Mesothelial cell of epicardium (in vitro differentiated cells): ENCODE measurements around the gene HASPIN. TPM values are rescaled to one million over a fixed set of nuclear protein-coding genes. Genes with fewer than 3 reads are reported as not detected.

Experiments used
- DNase-seq, 2 experiments: peaks; one replicate each; pipeline ENCODE4 v3.0.0; 2021; ENCODE audit warnings: low spot score in 2 of 2; ENCODE audit not compliant: unreplicated experiment in 2 of 2
- H3K27ac Mint-ChIP-seq: 2 replicates; pipeline ENCODE4 v1.8.0; 2021; ENCODE audit warnings: mixed read lengths
- H3K27me3 Mint-ChIP-seq: 2 replicates; pipeline ENCODE4 v1.8.0; 2021; ENCODE audit warnings: low read depth, mixed read lengths
- H3K36me3 Mint-ChIP-seq: 2 replicates; pipeline ENCODE4 v1.8.0; 2021; ENCODE audit warnings: mixed read lengths
- H3K4me1 Mint-ChIP-seq: 2 replicates; pipeline ENCODE4 v1.8.0; 2021; ENCODE audit warnings: mixed read lengths
- H3K4me3 Mint-ChIP-seq: 2 replicates; pipeline ENCODE4 v1.8.0; 2021; ENCODE audit warnings: mild to moderate bottlenecking, moderate library complexity, mixed read lengths
- H3K9me3 Mint-ChIP-seq: 2 replicates; pipeline ENCODE4 v1.8.0; 2021; ENCODE audit warnings: mixed read lengths
- total RNA-seq: library from RNA; stranded (reverse); gene quantifications from 3 replicates; pipeline ENCODE4 v1.2.1, GENCODE V29; 2021
- TF ChIP-seq, protein P1 (sequence below): fragments of 200-600 bp; sonication (generic); IDR thresholded peaks from one replicate; pipeline ENCODE4 v1.5.0; 2021; ENCODE audit warnings: antibody characterized with exemption; ENCODE audit not compliant: unreplicated experiment

The HASPIN gene
- total RNA-seq, 1 donor from 2014 or later = 4.4 TPM

DNA sequence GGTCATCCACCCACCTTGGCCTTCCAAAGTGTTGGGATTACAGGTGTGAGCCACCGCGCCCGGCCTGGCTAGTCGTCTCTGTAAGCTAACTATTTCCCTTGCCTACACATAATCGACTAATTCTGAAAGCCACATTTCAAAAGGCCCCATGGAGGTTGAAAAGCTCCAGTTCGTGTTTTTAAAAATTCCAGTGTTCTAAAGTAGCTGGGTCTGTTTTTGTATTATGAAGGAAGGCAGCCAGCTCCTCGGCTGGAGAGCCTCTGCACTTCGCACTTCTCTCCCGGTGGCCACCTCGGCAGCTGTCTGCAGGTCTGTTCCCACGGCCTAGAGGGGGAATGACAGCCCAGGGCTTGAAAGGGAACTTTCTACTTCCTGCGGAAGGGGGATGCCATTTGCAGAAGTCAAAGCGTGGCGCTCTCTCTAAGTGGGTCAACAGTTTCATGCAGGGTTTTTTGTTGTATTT lies 16.9 kb downstream of the HASPIN start:
- Mint-ChIP-seq H3K27me3 (peaks cover 4% of the 10 kb centered on the region), H3K4me3 (no peak overlapping the region), H3K4me1 (peaks cover 14% of the 10 kb centered on the region), H3K36me3 (no peaks in the 10 kb centered on the region), H3K27ac (no peak overlapping the region), H3K9me3 (no peaks in the 10 kb centered on the region)
- DNase-seq = no peak
- TF ChIP-seq, protein P1, sequence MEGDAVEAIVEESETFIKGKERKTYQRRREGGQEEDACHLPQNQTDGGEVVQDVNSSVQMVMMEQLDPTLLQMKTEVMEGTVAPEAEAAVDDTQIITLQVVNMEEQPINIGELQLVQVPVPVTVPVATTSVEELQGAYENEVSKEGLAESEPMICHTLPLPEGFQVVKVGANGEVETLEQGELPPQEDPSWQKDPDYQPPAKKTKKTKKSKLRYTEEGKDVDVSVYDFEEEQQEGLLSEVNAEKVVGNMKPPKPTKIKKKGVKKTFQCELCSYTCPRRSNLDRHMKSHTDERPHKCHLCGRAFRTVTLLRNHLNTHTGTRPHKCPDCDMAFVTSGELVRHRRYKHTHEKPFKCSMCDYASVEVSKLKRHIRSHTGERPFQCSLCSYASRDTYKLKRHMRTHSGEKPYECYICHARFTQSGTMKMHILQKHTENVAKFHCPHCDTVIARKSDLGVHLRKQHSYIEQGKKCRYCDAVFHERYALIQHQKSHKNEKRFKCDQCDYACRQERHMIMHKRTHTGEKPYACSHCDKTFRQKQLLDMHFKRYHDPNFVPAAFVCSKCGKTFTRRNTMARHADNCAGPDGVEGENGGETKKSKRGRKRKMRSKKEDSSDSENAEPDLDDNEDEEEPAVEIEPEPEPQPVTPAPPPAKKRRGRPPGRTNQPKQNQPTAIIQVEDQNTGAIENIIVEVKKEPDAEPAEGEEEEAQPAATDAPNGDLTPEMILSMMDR = no peak

DNA sequence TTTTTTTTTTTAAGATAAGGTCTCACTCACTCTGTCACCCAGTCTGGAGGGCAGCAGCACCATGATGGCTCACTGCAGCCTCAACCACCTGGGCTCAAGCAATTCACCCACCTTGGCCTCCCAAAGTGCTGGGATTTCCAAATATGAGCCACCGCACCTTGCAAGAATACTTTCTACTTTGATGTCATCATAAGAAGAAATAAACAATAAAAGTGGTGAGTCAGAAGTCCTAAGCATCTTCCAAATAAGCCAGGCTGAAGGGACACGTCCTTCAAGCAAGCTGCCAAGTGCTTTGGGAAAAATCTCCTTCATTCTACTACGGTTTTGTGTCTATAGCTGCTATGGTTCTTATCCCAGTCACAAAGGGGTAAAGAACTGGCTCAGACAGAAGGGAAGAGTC lies 20.3 kb downstream of the HASPIN start:
- Mint-ChIP-seq H3K4me3 (no peak overlapping the region), H3K27me3 (peaks cover 3% of the 10 kb centered on the region), H3K27ac (no peak overlapping the region), H3K36me3 (no peaks in the 10 kb centered on the region), H3K9me3 (no peaks in the 10 kb centered on the region), H3K4me1 (peaks cover 2% of the 10 kb centered on the region)
- TF ChIP-seq, protein P1 = no peak
- no peak for DNase-seq

DNA sequence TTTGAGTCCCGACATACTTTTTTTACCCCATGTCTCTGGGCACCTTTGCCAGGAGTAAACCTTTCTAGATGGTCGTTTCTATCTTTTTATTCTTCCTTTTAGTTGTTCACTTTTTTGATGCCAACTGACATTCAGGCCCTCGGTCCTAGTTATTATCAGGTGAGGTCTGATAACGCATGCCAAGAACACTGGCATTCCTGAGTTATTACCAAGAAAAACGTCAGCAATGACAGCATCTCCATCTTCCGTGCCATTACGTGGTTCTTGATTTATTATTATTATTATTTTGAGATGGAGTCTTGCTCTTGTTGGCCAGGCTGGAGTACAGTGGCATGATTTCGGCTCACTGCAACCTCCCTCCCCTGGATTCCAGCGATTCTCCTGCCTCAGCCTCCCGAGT lies 21.4 kb downstream of the HASPIN start:
- no peaks in the 10 kb centered on the region for H3K9me3 Mint-ChIP-seq
- H3K4me1 Mint-ChIP-seq = no peaks in the 10 kb centered on the region
- no peak for DNase-seq
- no peak overlapping the region for H3K27ac Mint-ChIP-seq
- H3K36me3 Mint-ChIP-seq = no peaks in the 10 kb centered on the region
- peaks cover 3% of the 10 kb centered on the region for H3K27me3 Mint-ChIP-seq
- no peak overlapping the region for H3K4me3 Mint-ChIP-seq
- TF ChIP-seq, protein P1 = no peak

GRCh38 chr17:3747805-3748204 lies 24.1 kb downstream of the HASPIN start:
- TF ChIP-seq, protein P1 = no peak
- no peak overlapping the region for H3K4me3 Mint-ChIP-seq
- H3K27ac Mint-ChIP-seq = no peak overlapping the region
- no peaks in the 10 kb centered on the region for H3K4me1 Mint-ChIP-seq
- no peaks in the 10 kb centered on the region for H3K9me3 Mint-ChIP-seq
- no peak for DNase-seq
- peaks cover 3% of the 10 kb centered on the region for H3K27me3 Mint-ChIP-seq
- no peaks in the 10 kb centered on the region for H3K36me3 Mint-ChIP-seq

DNA sequence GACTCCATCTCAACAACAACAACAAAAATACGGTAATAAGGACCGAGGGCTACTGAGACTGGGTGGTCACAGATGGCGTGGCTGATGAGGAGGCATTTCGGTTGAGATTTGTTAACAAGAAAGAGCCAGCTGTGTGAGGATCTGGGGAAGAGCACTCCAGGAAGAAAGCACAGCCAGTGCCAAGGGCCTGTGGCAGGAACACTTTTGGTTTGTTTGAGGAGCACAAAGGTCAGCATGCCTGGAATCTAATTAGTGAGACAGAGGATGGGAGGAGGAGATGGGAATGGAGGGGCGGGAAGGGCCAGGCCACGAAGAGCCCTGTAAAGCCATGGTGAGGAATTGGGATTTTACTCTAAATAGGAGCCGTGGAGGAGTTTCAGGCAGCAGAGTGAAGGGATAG lies 24.9 kb downstream of the HASPIN start:
- TF ChIP-seq, protein P1 = no peak
- Mint-ChIP-seq H3K27me3 (peaks cover 3% of the 10 kb centered on the region), H3K9me3 (no peaks in the 10 kb centered on the region), H3K4me3 (no peak overlapping the region), H3K4me1 (no peaks in the 10 kb centered on the region), H3K36me3 (no peaks in the 10 kb centered on the region), H3K27ac (no peak overlapping the region)
- DNase-seq = no peak

GRCh38 chr17:3750296-3750695 lies 26.6 kb downstream of the HASPIN start:
- H3K27me3 Mint-ChIP-seq = peaks cover 3% of the 10 kb centered on the region
- TF ChIP-seq, protein P1 = no peak

More at GRCh38 chr17:3750296-3750695, 26.6 kb downstream of the HASPIN start:
- H3K4me3 Mint-ChIP-seq = no peak overlapping the region
- no peak for DNase-seq
- H3K4me1 Mint-ChIP-seq = peaks cover 3% of the 10 kb centered on the region
- H3K27ac Mint-ChIP-seq = no peak overlapping the region
- no peaks in the 10 kb centered on the region for H3K36me3 Mint-ChIP-seq
- H3K9me3 Mint-ChIP-seq = no peaks in the 10 kb centered on the region
